Measurements from ENCODE around the gene SSU72. TPM values are rescaled to one million over a fixed set of nuclear protein-coding genes. Genes with fewer than 3 reads are reported as not detected.

Gene SSU72
- total RNA-seq, 1 experiment from 2014 or later = 179 TPM

GRCh38 chr1:1550087-1550486 lies 24.6 kb downstream of the SSU72 start:
- H3T11ph ChIP-seq (ENCODE audit: low read length) = no peak overlapping the region
- no peak overlapping the region for H2BK20ac ChIP-seq (ENCODE audit: low read depth, low read length, poor library complexity, severe bottlenecking)
- H4K5ac ChIP-seq (ENCODE audit: insufficient read length, low read depth, low read length) = no peak overlapping the region
- DNase-seq = no peak
- no peak overlapping the region for H3K56ac ChIP-seq (ENCODE audit: insufficient read length, low read depth, low read length)
- Mint-ChIP-seq H3K27ac (no peak overlapping the region), H3K9me3 (no peaks in the 10 kb centered on the region), H3K4me1 (no peaks in the 10 kb centered on the region), H3K27me3 (ENCODE audit: low read depth) (no peaks in the 10 kb centered on the region; the same call in 1 of the 2 replicates), H3K4me3 (no peak overlapping the region), H3K36me3 (ENCODE audit: insufficient read depth in 1 of 3, low read depth in 3 of 3) (peaks cover 2 to 15% (median 11%) of the 10 kb centered on the region in 3 experiments; a peak in 5 of 7 replicates)
- TF ChIP-seq CTCF (conservative IDR thresholded peaks at IDR 0.05) = no peak
- no peaks in the 10 kb centered on the region for H4K20me1 ChIP-seq (ENCODE audit: control insufficient read depth, insufficient read depth, insufficient read length)
- H2AK5ac ChIP-seq (ENCODE audit: insufficient read length, low read length) = no peak overlapping the region
- H3K18ac ChIP-seq (ENCODE audit: insufficient read length, low read depth, low read length) = no peak overlapping the region
- no peak overlapping the region for H3K27ac ChIP-seq (ENCODE audit: insufficient read length, low read depth, low read length)
- no peak overlapping the region for H3K4me2 ChIP-seq (ENCODE audit: insufficient read depth, insufficient read length, low read length)
- no peak overlapping the region for H2BK5ac ChIP-seq (ENCODE audit: insufficient read length, low read length)
- no peaks in the 10 kb centered on the region for H3K9me3 ChIP-seq (ENCODE audit: control insufficient read depth, low read depth, low read length)
- no peak overlapping the region for H4K91ac ChIP-seq (ENCODE audit: insufficient read length, low read depth, low read length)
- H3K23me2 ChIP-seq (ENCODE audit: insufficient read length, low read depth, low read length, poor library complexity, severe bottlenecking) = no peaks in the 10 kb centered on the region
- H3K79me2 ChIP-seq (ENCODE audit: insufficient read depth, low read length) = no peaks in the 10 kb centered on the region
- no peak overlapping the region for H2BK12ac ChIP-seq (ENCODE audit: insufficient read length, low read depth, low read length)
- no peaks in the 10 kb centered on the region for H3K4me1 ChIP-seq (ENCODE audit: insufficient read depth, low read length)
- H3K14ac ChIP-seq (ENCODE audit: insufficient read depth, low read length) = no peak overlapping the region
- no peak overlapping the region for H2BK120ac ChIP-seq (ENCODE audit: low read depth, low read length, poor library complexity, severe bottlenecking)
- no peak overlapping the region for H3K4ac ChIP-seq (ENCODE audit: low read depth, low read length)
- H3K23ac ChIP-seq (ENCODE audit: insufficient read length, low read depth, low read length) = no peak overlapping the region
- H2BK15ac ChIP-seq (ENCODE audit: low read depth, low read length) = no peak overlapping the region
- H2AFZ ChIP-seq (ENCODE audit: low read length) = no peak overlapping the region
- no peak overlapping the region for H3K9ac ChIP-seq (ENCODE audit: extremely low read depth, insufficient read length, low read length)
- no peaks in the 10 kb centered on the region for H3K27me3 ChIP-seq (ENCODE audit: insufficient read depth, low read length)
- WGBS (ENCODE audit: extremely low coverage, insufficient read length, low lambda C conversion rate) = no CpG with 5 or more reads among the region's 7 CpGs
- H3K79me1 ChIP-seq (ENCODE audit: insufficient read depth, low read depth, low read length, poor library complexity, severe bottlenecking) = no peaks in the 10 kb centered on the region
- H4K8ac ChIP-seq (replicated peaks; ENCODE audit: insufficient read length, low read depth, low read length) = no peak overlapping the region
